ENCODE measurements around the gene STAM2.
"Not testable (repeated sequence)": the region's sequence is repeated elsewhere in the genome, so short reads cannot be mapped to it uniquely, and the experiment has no call there.

The STAM2 gene

GRCh38 chr2:152183401-152184073 is 8.0 kb upstream of the STAM2 start:
- H3K4me3 ChIP-seq (ENCODE audit: low read depth, low read length), result no peak overlapping the region
- no peak for DNase-seq (ENCODE audit: low read depth)
- no peak for TF ChIP-seq CTCF (IDR thresholded peaks at IDR 0.05; ENCODE audit: low read depth, low read length, missing control alignments)

DNA sequence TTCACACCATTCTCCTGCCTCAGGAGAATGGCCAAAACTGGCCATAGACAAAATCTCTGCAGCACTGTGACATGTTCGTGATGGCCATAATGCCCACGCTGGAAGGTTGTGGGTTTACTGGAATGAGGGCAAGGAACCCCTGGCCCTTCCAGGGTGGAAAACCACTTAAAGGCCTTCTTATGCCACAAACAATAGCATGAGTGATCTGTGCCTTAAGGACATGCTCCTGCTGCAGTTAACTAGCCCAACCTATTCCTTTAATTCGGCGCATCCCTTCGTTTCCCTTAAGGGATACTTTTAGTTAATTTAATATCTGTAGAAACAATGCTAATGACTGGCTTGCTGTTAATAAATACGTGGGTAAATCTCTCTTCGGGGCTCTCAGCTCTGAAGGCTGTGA is 2.1 kb upstream of the STAM2 start:
- not testable (repeated sequence) for H3K4me3 ChIP-seq (ENCODE audit: low read depth, low read length); DNase-seq (ENCODE audit: low read depth)

GRCh38 chr2:152176113-152176714 is 651 bp upstream of the STAM2 start:
- no peak for DNase-seq (ENCODE audit: low read depth)
- TF ChIP-seq CTCF (IDR thresholded peaks at IDR 0.05; ENCODE audit: low read depth, low read length, missing control alignments), result no peak
- peak overlapping the region; percentile 66 for H3K4me3 ChIP-seq (ENCODE audit: low read depth, low read length)

GRCh38 chr2:152175012-152175367 is 573 bp downstream of the STAM2 start:
- no peak for TF ChIP-seq CTCF (IDR thresholded peaks at IDR 0.05; ENCODE audit: low read depth, low read length, missing control alignments)
- DNase-seq (ENCODE audit: low read depth), result no peak

DNA sequence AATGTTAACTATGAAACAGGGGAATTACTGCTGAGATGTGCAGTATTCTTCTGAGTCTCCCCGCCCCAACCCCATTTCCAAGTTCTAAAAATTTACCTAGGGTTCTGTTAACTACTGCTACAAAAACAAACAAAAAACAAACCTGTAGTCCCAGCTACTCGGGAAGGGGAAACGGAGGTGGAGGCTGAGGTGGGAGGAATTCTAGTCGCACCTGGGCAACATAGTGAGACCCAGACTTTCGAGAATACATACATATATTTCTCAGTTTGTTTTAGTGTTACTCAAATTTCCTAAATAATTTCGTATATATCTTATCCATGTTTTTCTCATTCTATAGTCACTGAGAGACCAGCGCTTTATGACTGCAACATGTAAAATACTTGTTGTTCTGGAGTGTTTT is 989 bp downstream of the STAM2 start:
- H3K4me3 ChIP-seq (ENCODE audit: low read depth, low read length), result peak overlapping the region; percentile 66
- DNase-seq (ENCODE audit: low read depth), result no peak

More at GRCh38 chr2:152175012-152175367, 573 bp downstream of the STAM2 start:
- H3K4me3 ChIP-seq (ENCODE audit: low read depth, low read length), result peak overlapping the region; percentile 66

DNA sequence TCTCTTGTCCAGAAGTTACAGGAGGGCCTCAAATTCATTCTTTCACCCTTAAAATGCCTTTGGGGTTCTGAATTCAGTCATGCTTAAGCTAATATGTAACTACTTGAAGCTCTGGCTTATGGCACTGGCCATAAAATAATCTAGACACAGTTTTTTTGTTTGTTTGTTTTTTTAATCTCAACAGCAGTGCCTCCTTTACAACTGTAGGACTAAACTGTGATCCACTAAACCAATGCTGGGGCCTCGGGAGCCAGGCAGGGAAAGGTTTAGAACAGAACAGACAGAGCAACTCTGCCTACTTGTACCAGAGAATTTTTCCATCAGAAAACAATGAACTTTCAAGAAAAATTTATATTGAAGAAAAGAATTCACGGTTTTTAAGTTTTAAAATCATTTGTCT is 1.7 kb downstream of the STAM2 start:
- no peak overlapping the region; the same call in 1 of the 2 replicates for H3K4me3 ChIP-seq (ENCODE audit: low read depth, low read length)
- no peak for DNase-seq (ENCODE audit: low read depth)
- no peak for TF ChIP-seq CTCF (IDR thresholded peaks at IDR 0.05; ENCODE audit: low read depth, low read length, missing control alignments)

More for the DNA sequence above, 989 bp downstream of the STAM2 start:
- no peak for TF ChIP-seq CTCF (IDR thresholded peaks at IDR 0.05; ENCODE audit: low read depth, low read length, missing control alignments)

DNA sequence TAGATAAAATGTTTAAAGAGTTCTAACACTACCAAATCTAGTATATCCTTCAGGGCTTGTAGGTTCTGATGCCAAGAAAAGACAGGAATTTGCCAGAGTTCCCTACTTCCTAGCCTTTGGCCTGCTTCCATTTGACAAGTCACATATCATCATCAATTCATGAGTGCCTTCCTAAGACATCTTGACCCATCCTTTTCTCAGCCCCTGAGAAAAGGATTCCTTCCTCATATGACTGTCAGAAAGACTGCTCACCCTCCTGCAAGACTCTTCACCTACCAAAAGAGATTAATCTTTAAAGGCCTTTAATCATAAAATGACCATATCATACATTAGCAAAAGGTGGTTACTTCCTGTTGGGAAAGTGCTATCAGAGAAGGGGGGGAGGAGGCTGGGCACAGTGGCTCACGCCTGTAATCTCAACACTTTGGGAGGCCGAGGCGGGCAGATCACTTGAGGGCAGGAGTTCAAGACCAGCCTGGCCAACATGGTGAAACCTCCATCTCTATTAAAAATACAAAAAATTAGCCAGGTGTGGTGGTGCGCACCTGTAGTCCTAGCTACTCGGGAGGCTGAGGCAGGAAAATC is 3.3 kb downstream of the STAM2 start:
- not testable (repeated sequence) for H3K4me3 ChIP-seq (ENCODE audit: low read depth, low read length); DNase-seq (ENCODE audit: low read depth)

DNA sequence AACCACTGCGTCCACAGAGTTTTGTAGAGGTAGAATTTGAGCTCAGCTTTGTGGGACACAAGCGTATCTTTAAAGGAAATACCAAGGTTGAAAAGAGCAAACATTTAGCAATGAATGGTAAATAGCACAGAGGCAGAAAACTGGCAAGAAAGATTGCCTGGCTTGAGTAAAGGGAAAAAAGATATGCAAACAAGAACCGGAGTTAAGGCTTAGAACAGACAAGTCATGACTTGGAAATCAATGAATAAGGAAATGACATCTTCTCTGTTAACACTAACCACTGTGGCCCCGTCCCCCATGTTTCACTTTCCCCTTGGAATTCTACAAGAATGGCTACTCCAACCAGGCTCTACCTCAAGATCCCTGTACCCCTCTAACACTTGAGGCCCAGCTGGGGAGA is 3.8 kb downstream of the STAM2 start:
- H3K4me3 ChIP-seq (ENCODE audit: low read depth, low read length), result no peak overlapping the region
- no peak for DNase-seq (ENCODE audit: low read depth)
- TF ChIP-seq CTCF (IDR thresholded peaks at IDR 0.05; ENCODE audit: low read depth, low read length, missing control alignments), result no peak

DNA sequence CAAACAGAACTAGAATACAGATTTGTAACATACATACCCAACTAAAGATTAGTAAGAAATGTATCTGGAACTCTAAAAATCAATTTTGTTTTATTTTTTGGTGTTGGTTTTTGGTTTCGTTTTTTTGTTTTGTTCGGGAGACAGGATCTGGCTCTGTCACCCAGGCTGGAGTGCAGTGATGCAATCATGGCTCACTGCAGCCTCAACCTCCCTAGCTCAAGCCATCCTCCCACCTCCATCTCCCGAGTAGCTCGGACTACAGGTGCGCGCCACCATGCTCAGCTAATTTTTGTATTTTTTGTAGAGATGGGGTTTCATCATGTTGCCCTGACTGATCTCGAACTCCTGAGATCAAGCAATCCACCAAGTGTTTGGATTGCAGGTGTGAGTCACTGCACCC is 6.4 kb downstream of the STAM2 start:
- DNase-seq (ENCODE audit: low read depth); H3K4me3 ChIP-seq (ENCODE audit: low read depth, low read length): not testable (repeated sequence)

- DNase-seq (ENCODE audit: low read depth), result not testable (repeated sequence)
- H3K4me3 ChIP-seq (ENCODE audit: low read depth, low read length), result peak overlapping the region; percentile 24; the same call in 1 of the 2 replicates
These were observed 8.1 kb downstream of the STAM2 start for GRCh38 chr2:152167470-152167869.
